Hepatocyte (in vitro differentiated cells): Measurements from ENCODE around the gene GLCCI1. TPM values are rescaled to one million over a fixed set of nuclear protein-coding genes. Genes with fewer than 3 reads are reported as not detected.

Experiments
- DNase-seq: peaks from one replicate; pipeline ENCODE4 v3.0.0-alpha.2; 2016; ENCODE audit warnings: low spot score
- H2AFZ ChIP-seq: fragments of 200-600 bp; sonication (generic); 2 replicates; pipeline ENCODE4 v1.6.0; 2016; ENCODE audit warnings: antibody characterized with exemption, mild to moderate bottlenecking
- H3K27ac ChIP-seq: fragments of 200-600 bp; sonication (generic); 2 replicates; pipeline ENCODE4 v1.5.1; 2016; ENCODE audit warnings: mild to moderate bottlenecking
- H3K27me3 ChIP-seq: fragments of 200-600 bp; sonication (generic); 2 replicates; pipeline ENCODE4 v1.6.1; 2016
- H3K36me3 ChIP-seq: fragments of 200-600 bp; sonication (generic); replicated peaks from 2 replicates; pipeline ENCODE4 v1.5.1; 2016; ENCODE audit warnings: low read depth; ENCODE audit not compliant: insufficient read depth
- H3K4me1 ChIP-seq: fragments of 200-600 bp; sonication (generic); 2 replicates; pipeline ENCODE4 v1.5.1; 2016; ENCODE audit warnings: mild to moderate bottlenecking, moderate library complexity; ENCODE audit not compliant: insufficient read depth
- H3K4me2 ChIP-seq: fragments of 200-600 bp; sonication (generic); 2 replicates; pipeline ENCODE4 v1.6.0; 2016
- H3K4me3 ChIP-seq: fragments of 200-600 bp; sonication (generic); 2 replicates; pipeline ENCODE4 v1.5.1; 2016; ENCODE audit warnings: mild to moderate bottlenecking
- H3K79me2 ChIP-seq: fragments of 200-600 bp; sonication (generic); 2 replicates; pipeline ENCODE4 v1.6.0; 2017; ENCODE audit warnings: mild to moderate bottlenecking
- H3K9me2 ChIP-seq: fragments of 200-600 bp; sonication (generic); replicated peaks from 2 replicates; pipeline ENCODE4 v1.6.0; 2017; ENCODE audit warnings: mild to moderate bottlenecking; ENCODE audit not compliant: insufficient read depth
- H3K9me3 ChIP-seq: fragments of 200-600 bp; sonication (generic); 2 replicates; pipeline ENCODE4 v1.5.1; 2016; ENCODE audit warnings: low read depth, mild to moderate bottlenecking
- H4K20me1 ChIP-seq: fragments of 200-600 bp; sonication (generic); 2 replicates; pipeline ENCODE4 v1.6.0; 2016; ENCODE audit warnings: mild to moderate bottlenecking; ENCODE audit not compliant: insufficient read depth, poor library complexity, severe bottlenecking
- EZH2 ChIP-seq: fragments of 200-600 bp; sonication (generic); IDR thresholded peaks from 2 replicates; pipeline ENCODE4 v1.6.1; 2016; ENCODE audit warnings: antibody characterized with exemption, mild to moderate bottlenecking, borderline replicate concordance
- EZH2phosphoT487 ChIP-seq: fragments of 200-600 bp; sonication (generic); IDR thresholded peaks from one replicate; pipeline ENCODE4 v1.6.1; 2018; ENCODE audit warnings: antibody characterized with exemption, mild to moderate bottlenecking, low read depth, moderate library complexity; ENCODE audit not compliant: unreplicated experiment, severe bottlenecking
- WGBS: methylation state at CpG from one replicate; pipeline ENCODE4 v1.1.6; 2016; ENCODE audit warnings: low lambda C conversion rate; ENCODE audit errors: missing lambda C conversion rate; 5-methylcytosine and 5-hydroxymethylcytosine counted together
- polyA plus RNA-seq: library from polyadenylated mRNA; unstranded; fragments of >200 nt; fragmentation: Nextera tagmentation; extraction: Ambion mirVana; gene quantifications from 2 replicates; pipeline ENCODE4 v1.2.1, GENCODE V29; 2016
- total RNA-seq: library from RNA; depleted of rRNA; stranded (reverse); fragments of >200 nt; gene quantifications from 2 replicates; pipeline ENCODE4 v1.2.3, GENCODE V29; 2014
- TF ChIP-seq, protein P1 (sequence below): fragments of 200-600 bp; sonication (generic); IDR thresholded peaks from 2 replicates; pipeline ENCODE4 v1.5.1; 2016; ENCODE audit warnings: antibody characterized with exemption, mild to moderate bottlenecking; ENCODE audit not compliant: poor library complexity

The GLCCI1 gene
- total and polyA plus RNA-seq, 2 experiments from 2014 or later: 15.7 to 21.4 TPM

GRCh38 chr7:7943951-7944350 is 24.6 kb upstream of the GLCCI1 start:
- no peaks in the 10 kb centered on the region for H3K79me2 ChIP-seq
- H3K4me1 ChIP-seq: no peaks in the 10 kb centered on the region
- TF ChIP-seq, protein P1, sequence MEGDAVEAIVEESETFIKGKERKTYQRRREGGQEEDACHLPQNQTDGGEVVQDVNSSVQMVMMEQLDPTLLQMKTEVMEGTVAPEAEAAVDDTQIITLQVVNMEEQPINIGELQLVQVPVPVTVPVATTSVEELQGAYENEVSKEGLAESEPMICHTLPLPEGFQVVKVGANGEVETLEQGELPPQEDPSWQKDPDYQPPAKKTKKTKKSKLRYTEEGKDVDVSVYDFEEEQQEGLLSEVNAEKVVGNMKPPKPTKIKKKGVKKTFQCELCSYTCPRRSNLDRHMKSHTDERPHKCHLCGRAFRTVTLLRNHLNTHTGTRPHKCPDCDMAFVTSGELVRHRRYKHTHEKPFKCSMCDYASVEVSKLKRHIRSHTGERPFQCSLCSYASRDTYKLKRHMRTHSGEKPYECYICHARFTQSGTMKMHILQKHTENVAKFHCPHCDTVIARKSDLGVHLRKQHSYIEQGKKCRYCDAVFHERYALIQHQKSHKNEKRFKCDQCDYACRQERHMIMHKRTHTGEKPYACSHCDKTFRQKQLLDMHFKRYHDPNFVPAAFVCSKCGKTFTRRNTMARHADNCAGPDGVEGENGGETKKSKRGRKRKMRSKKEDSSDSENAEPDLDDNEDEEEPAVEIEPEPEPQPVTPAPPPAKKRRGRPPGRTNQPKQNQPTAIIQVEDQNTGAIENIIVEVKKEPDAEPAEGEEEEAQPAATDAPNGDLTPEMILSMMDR: no peak
- TF ChIP-seq EZH2 (no peak), EZH2phosphoT487 (no peak)
- no peak overlapping the region for H3K4me3 ChIP-seq
- no peaks in the 10 kb centered on the region for H3K36me3 ChIP-seq
- no peak for DNase-seq
- no peak overlapping the region for H3K27ac ChIP-seq
- no peaks in the 10 kb centered on the region for H3K9me2 ChIP-seq
- H3K4me2 ChIP-seq: no peak overlapping the region
- H3K9me3 ChIP-seq: no peaks in the 10 kb centered on the region
- 93% methylated on average over 1 of the region's 1 CpG for WGBS
- no peaks in the 10 kb centered on the region for H3K27me3 ChIP-seq
- no peak overlapping the region for H2AFZ ChIP-seq
- no peaks in the 10 kb centered on the region for H4K20me1 ChIP-seq

DNA sequence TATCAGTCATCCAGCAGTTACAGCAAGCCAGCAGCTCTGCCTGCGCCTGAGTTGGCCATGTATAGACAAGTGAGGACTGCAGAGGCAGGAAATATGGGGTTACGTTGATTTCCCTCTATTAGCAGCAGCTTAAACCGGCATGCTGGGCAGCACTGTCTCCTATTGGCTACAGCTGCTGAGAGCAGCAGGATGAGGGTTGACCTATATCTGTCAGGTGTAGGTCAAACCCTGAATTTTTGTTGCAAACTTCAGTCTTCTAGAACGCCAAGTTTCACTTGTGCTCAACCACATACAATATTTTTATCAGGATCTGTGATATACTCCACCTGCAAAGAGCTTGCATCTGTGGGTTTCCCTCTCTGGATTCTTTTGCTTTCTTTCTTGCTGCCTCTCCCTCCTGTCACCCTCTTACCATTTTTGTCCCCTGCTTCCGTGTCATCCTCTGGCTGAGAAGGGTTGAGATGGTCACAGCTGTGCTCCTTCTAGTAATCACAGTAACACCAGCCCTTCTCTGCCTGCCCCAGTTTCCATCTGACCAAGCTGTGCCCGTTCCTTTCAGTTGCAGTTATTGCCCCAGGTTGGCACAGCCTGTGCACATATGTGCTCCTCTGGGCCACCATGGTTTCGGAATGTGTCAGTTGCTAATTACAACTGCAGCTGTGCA is 23.8 kb upstream of the GLCCI1 start:
- Histone ChIP-seq H2AFZ (no peak overlapping the region), H3K27ac (no peak overlapping the region)
- WGBS: 79% methylated on average over 7 of the region's 7 CpGs

GRCh38 chr7:7946486-7946885 is 22.1 kb upstream of the GLCCI1 start:
- WGBS: 94% methylated on average over 3 of the region's 3 CpGs
- Histone ChIP-seq H3K9me2 (no peaks in the 10 kb centered on the region), H3K27ac (no peak overlapping the region), H3K27me3 (no peaks in the 10 kb centered on the region), H3K4me1 (peaks cover 7% of the 10 kb centered on the region), H3K9me3 (no peaks in the 10 kb centered on the region), H2AFZ (no peak overlapping the region), H4K20me1 (no peaks in the 10 kb centered on the region), H3K79me2 (no peaks in the 10 kb centered on the region), H3K4me3 (no peak overlapping the region), H3K36me3 (no peaks in the 10 kb centered on the region), H3K4me2 (no peak overlapping the region)
- DNase-seq: no peak
- TF ChIP-seq EZH2 (no peak), EZH2phosphoT487 (no peak)
- TF ChIP-seq, protein P1: no peak

More for the DNA sequence above, 23.8 kb upstream of the GLCCI1 start:
- Histone ChIP-seq H3K27me3 (no peaks in the 10 kb centered on the region), H3K4me3 (no peak overlapping the region), H3K36me3 (no peaks in the 10 kb centered on the region), H3K9me3 (no peaks in the 10 kb centered on the region), H3K4me2 (no peak overlapping the region), H3K4me1 (peaks cover 3% of the 10 kb centered on the region), H3K9me2 (no peaks in the 10 kb centered on the region), H3K79me2 (no peaks in the 10 kb centered on the region), H4K20me1 (no peaks in the 10 kb centered on the region)
- DNase-seq: no peak
- TF ChIP-seq, protein P1: no peak
- TF ChIP-seq EZH2phosphoT487 (no peak), EZH2 (no peak)
